Epithelial cell of proximal tubule (primary cell): ENCODE data around the gene NR2C2AP. TPM values are rescaled to one million over a fixed set of nuclear protein-coding genes. Genes with fewer than 3 reads are reported as not detected.
A peak's percentile ranks its signal among the peaks of the same experiment; 100 is the strongest.

Experiments used
- DNase-seq: peaks from one replicate; pipeline ENCODE4 v3.0.0-alpha.2; 2011; ENCODE audit warnings: low read depth
- H3K4me3 ChIP-seq: 2 replicates; pipeline ENCODE4 v1.5.1; 2011; ENCODE audit warnings: low read depth, mild to moderate bottlenecking, low read length
- total RNA-seq: library from RNA; depleted of rRNA; stranded (reverse); fragments of >200 nt; gene quantifications from 2 replicates; pipeline ENCODE4 v1.2.3, GENCODE V29; 2015
- TF ChIP-seq, protein P1 (sequence below): conservative IDR thresholded peaks from 2 replicates; pipeline ENCODE4 v1.5.1; 2012; ENCODE audit warnings: low read depth, mild to moderate bottlenecking, low read length

Gene NR2C2AP, protein sequence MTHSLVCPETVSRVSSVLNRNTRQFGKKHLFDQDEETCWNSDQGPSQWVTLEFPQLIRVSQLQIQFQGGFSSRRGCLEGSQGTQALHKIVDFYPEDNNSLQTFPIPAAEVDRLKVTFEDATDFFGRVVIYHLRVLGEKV
- 25.9 and 28.5 TPM in 2 replicates for total RNA-seq

DNA sequence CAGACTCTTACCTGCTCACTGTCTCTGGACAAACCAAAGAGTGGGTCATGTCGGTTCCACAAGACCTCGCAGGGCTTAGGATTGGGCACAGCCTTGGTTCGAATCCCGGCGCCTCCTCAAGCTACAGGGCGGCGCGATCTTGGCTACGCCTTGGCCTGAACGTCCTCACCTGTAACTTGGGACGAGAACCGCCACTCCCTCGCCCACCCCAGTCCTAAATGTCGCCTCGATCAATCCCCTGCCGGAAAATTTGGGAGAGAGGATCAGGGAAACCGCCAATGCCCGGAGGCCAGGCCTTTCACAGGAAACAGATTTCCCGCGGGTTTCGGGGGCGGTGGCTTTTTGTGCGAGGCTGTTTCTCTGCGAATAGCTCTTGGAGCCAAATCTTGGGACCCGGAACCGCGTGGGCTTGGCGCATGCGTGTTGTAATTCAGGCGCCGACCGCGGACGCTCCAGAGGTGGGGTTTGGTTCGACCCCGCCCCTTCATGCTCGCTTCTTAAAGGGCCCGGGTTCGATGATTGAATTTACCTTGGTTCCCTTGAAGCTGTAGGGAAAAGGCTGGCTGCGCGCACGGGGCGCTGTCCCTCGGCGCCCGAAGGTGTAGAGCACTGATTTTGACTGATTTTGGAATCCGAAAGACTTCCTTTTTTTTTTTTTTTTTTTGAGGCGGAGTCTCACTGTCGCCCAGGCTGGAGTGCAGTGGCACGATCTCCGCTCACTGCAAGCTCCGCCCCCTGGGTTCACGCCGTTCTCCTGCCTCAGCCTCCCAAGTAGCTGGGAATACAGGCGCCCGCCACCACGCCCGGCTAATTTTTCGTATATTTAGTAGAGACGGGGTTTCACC, at the start of gene NR2C2AP:
TSS of gene NR2C2AP (minus strand) at position 403 of the 845 bp plus-strand sequence. CDS start at position 49, 354 bp downstream.
- TF ChIP-seq, protein P1, sequence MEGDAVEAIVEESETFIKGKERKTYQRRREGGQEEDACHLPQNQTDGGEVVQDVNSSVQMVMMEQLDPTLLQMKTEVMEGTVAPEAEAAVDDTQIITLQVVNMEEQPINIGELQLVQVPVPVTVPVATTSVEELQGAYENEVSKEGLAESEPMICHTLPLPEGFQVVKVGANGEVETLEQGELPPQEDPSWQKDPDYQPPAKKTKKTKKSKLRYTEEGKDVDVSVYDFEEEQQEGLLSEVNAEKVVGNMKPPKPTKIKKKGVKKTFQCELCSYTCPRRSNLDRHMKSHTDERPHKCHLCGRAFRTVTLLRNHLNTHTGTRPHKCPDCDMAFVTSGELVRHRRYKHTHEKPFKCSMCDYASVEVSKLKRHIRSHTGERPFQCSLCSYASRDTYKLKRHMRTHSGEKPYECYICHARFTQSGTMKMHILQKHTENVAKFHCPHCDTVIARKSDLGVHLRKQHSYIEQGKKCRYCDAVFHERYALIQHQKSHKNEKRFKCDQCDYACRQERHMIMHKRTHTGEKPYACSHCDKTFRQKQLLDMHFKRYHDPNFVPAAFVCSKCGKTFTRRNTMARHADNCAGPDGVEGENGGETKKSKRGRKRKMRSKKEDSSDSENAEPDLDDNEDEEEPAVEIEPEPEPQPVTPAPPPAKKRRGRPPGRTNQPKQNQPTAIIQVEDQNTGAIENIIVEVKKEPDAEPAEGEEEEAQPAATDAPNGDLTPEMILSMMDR = no peak
- H3K4me3 ChIP-seq = peak within 1 kb of the TSS; percentile 93
- peak; percentile 38 for DNase-seq

DNA sequence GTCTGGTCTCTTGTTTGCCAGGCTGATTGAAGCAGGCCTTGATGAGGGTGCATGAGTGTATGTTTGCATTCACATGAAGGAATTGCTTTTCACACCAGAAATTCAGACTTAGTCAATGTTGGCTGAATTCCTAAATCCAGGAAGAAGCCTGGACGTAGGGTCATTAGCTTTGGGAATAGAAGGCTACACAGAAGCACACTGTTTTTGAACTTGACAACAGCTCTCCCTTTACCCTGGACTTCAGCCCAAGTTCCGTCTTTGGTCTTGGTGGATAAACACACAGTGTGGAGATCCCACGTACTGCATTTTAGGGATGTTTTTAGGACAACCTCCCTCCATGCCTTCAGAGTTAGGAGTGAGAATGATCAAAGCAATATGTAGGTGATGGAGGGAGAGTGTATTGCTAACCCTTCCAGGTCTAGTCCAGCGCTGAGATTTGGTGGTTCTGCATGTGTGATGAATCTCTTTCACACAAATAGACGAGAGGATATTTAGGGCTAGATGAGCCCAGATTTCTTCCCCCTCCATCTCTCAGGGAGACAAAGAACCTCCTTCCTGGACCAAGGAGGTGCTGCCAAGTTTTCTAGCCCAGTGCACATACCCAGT, 47.1 kb upstream of the NR2C2AP start:
- H3K4me3 ChIP-seq = no peak overlapping the region
- TF ChIP-seq, protein P1 = no peak
- no peak for DNase-seq

DNA sequence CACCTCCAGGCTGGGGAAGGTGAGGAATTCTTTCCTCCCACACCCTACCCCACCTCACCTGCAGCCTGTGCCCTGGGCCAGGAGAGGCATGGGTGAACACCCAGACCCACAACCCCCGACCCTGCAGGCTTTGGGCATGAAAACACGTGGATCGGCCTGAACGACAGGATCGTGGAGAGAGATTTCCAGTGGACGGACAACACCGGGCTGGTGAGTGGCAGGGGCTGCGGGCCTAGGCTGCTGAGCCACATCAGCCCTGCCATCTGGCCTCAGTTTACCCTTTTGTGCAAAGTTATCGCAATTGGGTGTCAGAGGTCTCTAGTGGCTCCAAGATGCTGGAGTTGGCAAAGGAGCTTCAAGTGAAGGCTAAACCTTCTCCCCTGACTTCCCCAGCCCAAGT, 37.3 kb upstream of the NR2C2AP start:
- no peak for DNase-seq
- no peak overlapping the region for H3K4me3 ChIP-seq
- TF ChIP-seq, protein P1 = no peak

DNA sequence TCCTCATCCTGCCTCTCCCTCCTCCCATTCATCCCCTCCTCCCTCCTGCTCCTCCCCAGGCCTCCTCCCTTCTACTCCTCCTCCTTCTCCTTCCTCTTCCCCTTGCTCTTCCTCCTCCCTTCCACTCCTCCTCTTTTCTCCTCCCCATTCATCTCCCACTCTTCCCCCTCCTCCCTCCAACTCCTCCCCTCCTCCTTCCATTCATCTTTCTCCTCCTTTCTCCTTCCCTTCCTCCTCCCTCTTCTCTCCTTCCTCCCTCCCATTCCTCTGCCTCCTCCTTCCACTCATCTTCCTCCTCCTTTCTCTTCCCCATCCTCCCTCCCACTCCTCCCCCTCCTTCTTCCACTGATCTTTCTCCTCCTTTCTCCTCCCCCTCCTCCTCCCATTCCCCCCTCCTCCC, 36.5 kb upstream of the NR2C2AP start:
- TF ChIP-seq, protein P1 = no peak
- no peak overlapping the region for H3K4me3 ChIP-seq
- DNase-seq = no peak

DNA sequence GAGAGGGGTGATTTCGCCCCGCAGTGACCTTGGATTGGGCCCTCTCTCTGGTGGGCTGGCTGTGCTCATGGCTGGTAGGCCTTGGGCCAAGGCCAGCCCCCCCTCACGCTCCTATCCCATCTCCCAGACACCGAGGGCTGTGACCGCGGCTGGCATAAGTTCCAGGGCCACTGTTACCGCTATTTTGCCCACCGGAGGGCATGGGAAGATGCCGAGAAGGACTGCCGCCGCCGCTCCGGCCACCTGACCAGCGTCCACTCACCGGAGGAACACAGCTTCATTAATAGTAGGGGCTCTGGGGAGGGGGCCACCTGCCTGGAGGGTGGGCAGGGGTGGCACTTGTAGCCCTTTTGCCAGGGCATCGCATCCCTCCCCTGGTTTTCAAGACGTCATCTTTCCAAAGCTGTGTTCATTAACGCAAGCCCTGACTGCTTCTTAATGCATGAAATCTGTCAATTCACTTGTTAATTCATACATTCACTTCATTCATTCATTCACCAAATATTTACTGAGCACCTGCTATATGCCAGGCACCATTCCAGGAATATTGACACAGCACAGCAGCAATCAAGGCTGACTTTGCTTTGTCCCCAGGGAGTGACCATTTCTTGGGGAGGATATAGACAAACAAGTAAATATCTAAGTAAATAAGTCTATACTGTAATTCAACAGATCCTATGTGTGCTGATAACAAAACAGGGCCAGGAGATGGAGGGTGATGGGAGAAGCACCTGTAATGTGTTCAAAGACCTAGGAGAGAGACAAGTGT, 35.1 kb upstream of the NR2C2AP start:
- TF ChIP-seq, protein P1 = no peak
- no peak overlapping the region for H3K4me3 ChIP-seq
- DNase-seq = no peak

DNA sequence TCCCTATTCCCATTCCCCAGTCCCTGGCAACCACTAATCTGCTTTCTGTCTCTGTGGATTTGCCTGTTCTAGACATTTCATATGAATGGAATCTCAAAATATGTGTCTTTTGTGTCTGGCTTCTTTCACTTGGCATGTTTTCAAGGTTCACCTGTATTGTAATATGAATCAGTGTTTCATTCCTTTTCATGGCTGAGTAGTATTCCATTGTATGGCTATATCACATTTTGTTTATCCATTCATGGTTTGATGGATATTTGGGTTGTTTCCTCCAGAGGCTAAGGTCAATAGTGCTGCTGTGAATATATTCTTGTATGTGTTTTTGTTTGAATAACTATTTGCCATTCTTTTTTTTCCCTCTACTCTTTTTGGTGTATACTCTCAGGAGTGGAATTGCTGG, 33.0 kb upstream of the NR2C2AP start:
- TF ChIP-seq, protein P1 = no peak
- H3K4me3 ChIP-seq = no peak overlapping the region

More for the DNA sequence above, 33.0 kb upstream of the NR2C2AP start:
- DNase-seq = no peak
